ENCODE results near the gene MBD1. TPM values are rescaled to one million over a fixed set of nuclear protein-coding genes. Genes with fewer than 3 reads are reported as not detected.
"Not testable (repeated sequence)": the region's sequence is repeated elsewhere in the genome, so short reads cannot be mapped to it uniquely, and the experiment has no call there.

The MBD1 gene
- total RNA-seq, 1 experiment from 2014 or later, result 53.4 TPM

DNA sequence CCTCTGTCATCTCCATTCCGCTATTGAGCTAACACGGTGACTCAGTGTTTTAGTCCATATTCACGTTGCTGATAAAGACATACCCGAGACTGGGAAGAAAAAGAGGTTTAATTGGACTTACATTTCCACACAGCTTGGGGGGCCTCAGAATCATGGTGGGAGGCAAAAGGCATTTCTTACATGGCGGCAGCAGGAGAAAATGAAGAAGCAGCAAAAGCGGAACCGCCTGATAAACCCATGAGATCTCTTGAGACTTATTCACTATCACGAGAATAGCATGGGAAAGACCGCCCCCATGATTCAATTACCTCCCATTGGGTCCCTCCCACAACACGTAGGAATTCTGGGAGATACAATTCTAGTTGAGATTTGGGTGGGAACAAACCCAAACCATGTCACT lies 28.8 kb upstream of the MBD1 start:
- POLR2A ChIA-PET, result no interaction called here
- H3K36me3 Mint-ChIP-seq, result no peaks in the 10 kb centered on the region
- peaks cover 3% of the 10 kb centered on the region; the same call in 1 of the 2 replicates for H3K4me1 Mint-ChIP-seq
- ATAC-seq (no peak), DNase-seq (ENCODE audit: low spot score) (no peak)
- peaks cover 4% of the 10 kb centered on the region for H3K9me3 Mint-ChIP-seq
- CTCF ChIA-PET, result no interaction called here
- H3K27me3 Mint-ChIP-seq (ENCODE audit: low read depth), result peaks cover 68% of the 10 kb centered on the region
- no peak overlapping the region for H3K4me3 Mint-ChIP-seq
- TF ChIP-seq, protein P1, sequence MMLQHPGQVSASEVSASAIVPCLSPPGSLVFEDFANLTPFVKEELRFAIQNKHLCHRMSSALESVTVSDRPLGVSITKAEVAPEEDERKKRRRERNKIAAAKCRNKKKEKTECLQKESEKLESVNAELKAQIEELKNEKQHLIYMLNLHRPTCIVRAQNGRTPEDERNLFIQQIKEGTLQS (CRISPR knock-in tag; conservative IDR thresholded peaks at IDR 0.05), result no peak
- TF ChIP-seq ETV6 (CRISPR knock-in tag; IDR thresholded peaks at IDR 0.05) (no peak), JUN (CRISPR knock-in tag; IDR thresholded peaks at IDR 0.05) (no peak), ZNF121 (CRISPR knock-in tag; IDR thresholded peaks at IDR 0.05) (no peak), HMGA2 (CRISPR knock-in tag; IDR thresholded peaks at IDR 0.05) (no peak), RELA (CRISPR knock-in tag; IDR thresholded peaks at IDR 0.05; ENCODE audit: borderline replicate concordance) (no peak), NR1H2 (CRISPR knock-in tag; IDR thresholded peaks at IDR 0.05) (no peak), GRHL2 (CRISPR knock-in tag; IDR thresholded peaks at IDR 0.05; ENCODE audit: insufficient replicate concordance, severe bottlenecking) (no peak), CREM (CRISPR knock-in tag; IDR thresholded peaks at IDR 0.05) (no peak), ZNF232 (CRISPR knock-in tag; IDR thresholded peaks at IDR 0.05) (no peak), EMX1 (CRISPR knock-in tag; IDR thresholded peaks at IDR 0.05) (no peak)
- TF ChIP-seq, protein P2, sequence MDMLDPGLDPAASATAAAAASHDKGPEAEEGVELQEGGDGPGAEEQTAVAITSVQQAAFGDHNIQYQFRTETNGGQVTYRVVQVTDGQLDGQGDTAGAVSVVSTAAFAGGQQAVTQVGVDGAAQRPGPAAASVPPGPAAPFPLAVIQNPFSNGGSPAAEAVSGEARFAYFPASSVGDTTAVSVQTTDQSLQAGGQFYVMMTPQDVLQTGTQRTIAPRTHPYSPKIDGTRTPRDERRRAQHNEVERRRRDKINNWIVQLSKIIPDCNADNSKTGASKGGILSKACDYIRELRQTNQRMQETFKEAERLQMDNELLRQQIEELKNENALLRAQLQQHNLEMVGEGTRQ (CRISPR knock-in tag; IDR thresholded peaks at IDR 0.05), result no peak
- TF ChIP-seq, protein P3, sequence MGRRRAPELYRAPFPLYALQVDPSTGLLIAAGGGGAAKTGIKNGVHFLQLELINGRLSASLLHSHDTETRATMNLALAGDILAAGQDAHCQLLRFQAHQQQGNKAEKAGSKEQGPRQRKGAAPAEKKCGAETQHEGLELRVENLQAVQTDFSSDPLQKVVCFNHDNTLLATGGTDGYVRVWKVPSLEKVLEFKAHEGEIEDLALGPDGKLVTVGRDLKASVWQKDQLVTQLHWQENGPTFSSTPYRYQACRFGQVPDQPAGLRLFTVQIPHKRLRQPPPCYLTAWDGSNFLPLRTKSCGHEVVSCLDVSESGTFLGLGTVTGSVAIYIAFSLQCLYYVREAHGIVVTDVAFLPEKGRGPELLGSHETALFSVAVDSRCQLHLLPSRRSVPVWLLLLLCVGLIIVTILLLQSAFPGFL (CRISPR knock-in tag; IDR thresholded peaks at IDR 0.05; ENCODE audit: borderline replicate concordance), result no peak
- TF ChIP-seq, protein P4, sequence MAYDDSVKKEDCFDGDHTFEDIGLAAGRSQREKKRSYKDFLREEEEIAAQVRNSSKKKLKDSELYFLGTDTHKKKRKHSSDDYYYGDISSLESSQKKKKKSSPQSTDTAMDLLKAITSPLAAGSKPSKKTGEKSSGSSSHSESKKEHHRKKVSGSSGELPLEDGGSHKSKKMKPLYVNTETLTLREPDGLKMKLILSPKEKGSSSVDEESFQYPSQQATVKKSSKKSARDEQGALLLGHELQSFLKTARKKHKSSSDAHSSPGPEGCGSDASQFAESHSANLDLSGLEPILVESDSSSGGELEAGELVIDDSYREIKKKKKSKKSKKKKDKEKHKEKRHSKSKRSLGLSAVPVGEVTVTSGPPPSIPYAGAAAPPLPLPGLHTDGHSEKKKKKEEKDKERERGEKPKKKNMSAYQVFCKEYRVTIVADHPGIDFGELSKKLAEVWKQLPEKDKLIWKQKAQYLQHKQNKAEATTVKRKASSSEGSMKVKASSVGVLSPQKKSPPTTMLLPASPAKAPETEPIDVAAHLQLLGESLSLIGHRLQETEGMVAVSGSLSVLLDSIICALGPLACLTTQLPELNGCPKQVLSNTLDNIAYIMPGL (CRISPR knock-in tag; IDR thresholded peaks at IDR 0.05), result no peak
- TF ChIP-seq, protein P5, sequence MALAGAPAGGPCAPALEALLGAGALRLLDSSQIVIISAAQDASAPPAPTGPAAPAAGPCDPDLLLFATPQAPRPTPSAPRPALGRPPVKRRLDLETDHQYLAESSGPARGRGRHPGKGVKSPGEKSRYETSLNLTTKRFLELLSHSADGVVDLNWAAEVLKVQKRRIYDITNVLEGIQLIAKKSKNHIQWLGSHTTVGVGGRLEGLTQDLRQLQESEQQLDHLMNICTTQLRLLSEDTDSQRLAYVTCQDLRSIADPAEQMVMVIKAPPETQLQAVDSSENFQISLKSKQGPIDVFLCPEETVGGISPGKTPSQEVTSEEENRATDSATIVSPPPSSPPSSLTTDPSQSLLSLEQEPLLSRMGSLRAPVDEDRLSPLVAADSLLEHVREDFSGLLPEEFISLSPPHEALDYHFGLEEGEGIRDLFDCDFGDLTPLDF (CRISPR knock-in tag; IDR thresholded peaks at IDR 0.05), result no peak
- H3K27ac Mint-ChIP-seq, result no peak overlapping the region

DNA sequence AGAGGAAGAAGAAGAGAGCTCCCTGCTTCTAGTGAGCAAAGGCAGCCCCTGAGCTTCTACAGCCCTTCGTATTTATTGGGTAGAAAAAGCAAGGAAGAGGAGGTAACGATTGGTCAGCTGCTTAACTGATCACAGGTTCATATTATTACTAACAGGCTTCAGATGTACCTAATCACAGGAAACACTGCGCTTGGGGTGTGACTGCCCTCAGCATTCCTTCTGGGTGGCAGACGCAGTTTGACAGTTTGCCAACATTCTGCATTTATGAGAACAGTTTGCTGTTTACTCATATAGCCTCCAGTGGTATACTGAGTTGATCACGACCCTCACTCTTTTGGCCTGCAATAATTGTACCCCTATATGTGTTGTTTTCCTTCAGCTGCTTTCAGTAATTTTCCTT lies 27.5 kb upstream of the MBD1 start:
- H3K4me3 Mint-ChIP-seq; H3K27ac Mint-ChIP-seq; H3K9me3 Mint-ChIP-seq; H3K36me3 Mint-ChIP-seq; POLR2A ChIA-PET; ATAC-seq; DNase-seq (ENCODE audit: low spot score); H3K4me1 Mint-ChIP-seq: not testable (repeated sequence)
- peaks cover 64% of the 10 kb centered on the region for H3K27me3 Mint-ChIP-seq (ENCODE audit: low read depth)
- CTCF ChIA-PET, result interaction anchor here (0.6 kb wide), 1 partner anchor 48 kb away, joined by 3 read pairs; no protein-coding TSS in a partner anchor

DNA sequence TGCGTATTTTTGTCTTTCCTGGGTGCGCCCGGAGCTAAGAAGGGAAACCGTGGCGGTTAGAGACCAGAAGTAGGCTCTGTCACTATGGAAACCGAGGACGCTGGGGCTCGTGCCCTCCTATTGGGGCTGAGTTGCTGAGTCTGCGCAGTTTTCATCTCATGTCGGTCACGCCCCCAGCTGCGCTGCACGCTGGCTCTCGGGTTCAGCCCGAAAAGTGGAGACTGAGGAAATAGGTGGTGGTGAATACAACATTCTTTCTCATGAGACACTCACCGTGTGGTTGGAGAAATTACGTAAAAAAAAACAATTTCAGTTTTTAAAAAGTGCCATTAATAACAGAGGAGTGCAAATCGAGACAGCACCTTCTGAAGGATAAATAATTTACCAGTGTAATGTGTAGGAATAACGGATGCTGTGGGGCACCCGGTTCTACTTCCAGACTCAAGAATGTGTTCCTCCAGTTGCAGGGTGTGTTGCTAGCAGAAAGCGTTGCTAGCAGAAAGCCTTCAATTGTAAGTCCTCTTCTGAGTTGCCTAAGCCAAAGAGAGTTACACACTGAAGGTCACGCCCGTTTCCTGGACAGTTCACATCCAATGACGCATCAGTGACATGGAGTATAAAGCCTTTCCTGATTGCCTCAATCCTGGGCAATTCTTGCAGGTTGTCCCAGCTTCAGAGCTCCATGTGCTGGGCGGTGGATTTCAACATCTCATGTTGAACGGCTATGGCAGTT lies 26.6 kb upstream of the MBD1 start:
- POLR2A ChIA-PET, result no interaction called here
- peak; percentile 92 for DNase-seq (ENCODE audit: low spot score)
- H3K9me3 Mint-ChIP-seq, result peaks cover 5% of the 10 kb centered on the region
- no peak overlapping the region for H3K27ac Mint-ChIP-seq
- CTCF ChIA-PET, result interaction anchor here (1.1 to 1.5 kb wide), 5 partner anchors 10 to 121 kb away, joined by 3 to 7 read pairs (median 5); no protein-coding TSS in a partner anchor
- peaks cover 73% of the 10 kb centered on the region for H3K27me3 Mint-ChIP-seq (ENCODE audit: low read depth)
- ATAC-seq, result peak; percentile 99
- H3K36me3 Mint-ChIP-seq, result no peaks in the 10 kb centered on the region
- H3K4me3 Mint-ChIP-seq, result peak overlapping the region; percentile 80
- H3K4me1 Mint-ChIP-seq, result peaks cover 3% of the 10 kb centered on the region; the same call in 1 of the 2 replicates
- TF ChIP-seq, protein P6, sequence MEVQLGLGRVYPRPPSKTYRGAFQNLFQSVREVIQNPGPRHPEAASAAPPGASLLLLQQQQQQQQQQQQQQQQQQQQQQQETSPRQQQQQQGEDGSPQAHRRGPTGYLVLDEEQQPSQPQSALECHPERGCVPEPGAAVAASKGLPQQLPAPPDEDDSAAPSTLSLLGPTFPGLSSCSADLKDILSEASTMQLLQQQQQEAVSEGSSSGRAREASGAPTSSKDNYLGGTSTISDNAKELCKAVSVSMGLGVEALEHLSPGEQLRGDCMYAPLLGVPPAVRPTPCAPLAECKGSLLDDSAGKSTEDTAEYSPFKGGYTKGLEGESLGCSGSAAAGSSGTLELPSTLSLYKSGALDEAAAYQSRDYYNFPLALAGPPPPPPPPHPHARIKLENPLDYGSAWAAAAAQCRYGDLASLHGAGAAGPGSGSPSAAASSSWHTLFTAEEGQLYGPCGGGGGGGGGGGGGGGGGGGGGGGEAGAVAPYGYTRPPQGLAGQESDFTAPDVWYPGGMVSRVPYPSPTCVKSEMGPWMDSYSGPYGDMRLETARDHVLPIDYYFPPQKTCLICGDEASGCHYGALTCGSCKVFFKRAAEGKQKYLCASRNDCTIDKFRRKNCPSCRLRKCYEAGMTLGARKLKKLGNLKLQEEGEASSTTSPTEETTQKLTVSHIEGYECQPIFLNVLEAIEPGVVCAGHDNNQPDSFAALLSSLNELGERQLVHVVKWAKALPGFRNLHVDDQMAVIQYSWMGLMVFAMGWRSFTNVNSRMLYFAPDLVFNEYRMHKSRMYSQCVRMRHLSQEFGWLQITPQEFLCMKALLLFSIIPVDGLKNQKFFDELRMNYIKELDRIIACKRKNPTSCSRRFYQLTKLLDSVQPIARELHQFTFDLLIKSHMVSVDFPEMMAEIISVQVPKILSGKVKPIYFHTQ (CRISPR knock-in tag; IDR thresholded peaks at IDR 0.05), result no peak
- TF ChIP-seq, protein P2 (CRISPR knock-in tag; IDR thresholded peaks at IDR 0.05), result peak; percentile 46
- TF ChIP-seq, protein P7, sequence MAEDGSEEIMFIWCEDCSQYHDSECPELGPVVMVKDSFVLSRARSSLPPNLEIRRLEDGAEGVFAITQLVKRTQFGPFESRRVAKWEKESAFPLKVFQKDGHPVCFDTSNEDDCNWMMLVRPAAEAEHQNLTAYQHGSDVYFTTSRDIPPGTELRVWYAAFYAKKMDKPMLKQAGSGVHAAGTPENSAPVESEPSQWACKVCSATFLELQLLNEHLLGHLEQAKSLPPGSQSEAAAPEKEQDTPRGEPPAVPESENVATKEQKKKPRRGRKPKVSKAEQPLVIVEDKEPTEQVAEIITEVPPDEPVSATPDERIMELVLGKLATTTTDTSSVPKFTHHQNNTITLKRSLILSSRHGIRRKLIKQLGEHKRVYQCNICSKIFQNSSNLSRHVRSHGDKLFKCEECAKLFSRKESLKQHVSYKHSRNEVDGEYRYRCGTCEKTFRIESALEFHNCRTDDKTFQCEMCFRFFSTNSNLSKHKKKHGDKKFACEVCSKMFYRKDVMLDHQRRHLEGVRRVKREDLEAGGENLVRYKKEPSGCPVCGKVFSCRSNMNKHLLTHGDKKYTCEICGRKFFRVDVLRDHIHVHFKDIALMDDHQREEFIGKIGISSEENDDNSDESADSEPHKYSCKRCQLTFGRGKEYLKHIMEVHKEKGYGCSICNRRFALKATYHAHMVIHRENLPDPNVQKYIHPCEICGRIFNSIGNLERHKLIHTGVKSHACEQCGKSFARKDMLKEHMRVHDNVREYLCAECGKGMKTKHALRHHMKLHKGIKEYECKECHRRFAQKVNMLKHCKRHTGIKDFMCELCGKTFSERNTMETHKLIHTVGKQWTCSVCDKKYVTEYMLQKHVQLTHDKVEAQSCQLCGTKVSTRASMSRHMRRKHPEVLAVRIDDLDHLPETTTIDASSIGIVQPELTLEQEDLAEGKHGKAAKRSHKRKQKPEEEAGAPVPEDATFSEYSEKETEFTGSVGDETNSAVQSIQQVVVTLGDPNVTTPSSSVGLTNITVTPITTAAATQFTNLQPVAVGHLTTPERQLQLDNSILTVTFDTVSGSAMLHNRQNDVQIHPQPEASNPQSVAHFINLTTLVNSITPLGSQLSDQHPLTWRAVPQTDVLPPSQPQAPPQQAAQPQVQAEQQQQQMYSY (CRISPR knock-in tag; IDR thresholded peaks at IDR 0.05), result no peak

Data from WTC11 (cell line).